K562 treated with DMSO at 1 percent for 48 hours (cell line): ENCODE measurements around the gene DUSP2. TPM values are rescaled to one million over a fixed set of nuclear protein-coding genes. Genes with fewer than 3 reads are reported as not detected.

ENCODE experiments used
- total RNA-seq: library from RNA; unstranded; fragments of 300-600 nt; gene quantifications from 2 replicates; pipeline ENCODE4 v1.2.3, GENCODE V29; 2022; ENCODE audit warnings: low replicate concordance; ENCODE audit errors: extremely low read depth

DUSP2 gene
- total RNA-seq, result not detected in 2 replicates

GRCh38 chr2:96145036-96145847, at the start of gene DUSP2:
Gene DUSP2, minus strand, starts transcription at chr2:96145440. Its CDS starts 86 bp downstream, at chr2:96145354.

GRCh38 chr2:96138179-96139145, 6.8 kb downstream of the DUSP2 start, which contains the start of gene ASTL:
Gene ASTL, minus strand, starts transcription at chr2:96138502. Its CDS starts 66 bp downstream, at chr2:96138436.

GRCh38 chr2:96116424-96116878, 28.8 kb downstream of the DUSP2 start, which contains the start of gene ADRA2B:
Gene ADRA2B, minus strand, starts transcription at chr2:96116571. Its CDS starts 422 bp downstream, at chr2:96116149.

Other genes with a start within 250 kb of the DUSP2 start
- gene ANKRD36C, start 153.6 kb downstream of the DUSP2 start, total RNA-seq, result not detected in 2 replicates
- not detected in 2 replicates for gene GPAT2, start 110.5 kb downstream of the DUSP2 start, total RNA-seq
- gene ADRA2B, start 28.9 kb downstream of the DUSP2 start, total RNA-seq, result not detected in 2 replicates
- not detected in 2 replicates for gene ASTL, start 6.9 kb downstream of the DUSP2 start, total RNA-seq
- not detected in 2 replicates for gene STARD7, start 63.4 kb upstream of the DUSP2 start, total RNA-seq
- not detected in 2 replicates for gene TMEM127, start 120.6 kb upstream of the DUSP2 start, total RNA-seq
- not detected in 2 replicates for gene CIAO1, start 120.8 kb upstream of the DUSP2 start, total RNA-seq
- gene SNRNP200, start 160.1 kb upstream of the DUSP2 start, total RNA-seq, result 96.9 TPM in 1 of 2 replicates, not detected in the other
- gene ITPRIPL1, start 179.9 kb upstream of the DUSP2 start, total RNA-seq, result not detected in 2 replicates
- gene NCAPH, start 190.3 kb upstream of the DUSP2 start, total RNA-seq, result not detected in 2 replicates